ENCODE measurements around the gene SMARCA4.

Gene SMARCA4

GRCh38 chr19:10995926-10996600 is 35.2 kb downstream of the SMARCA4 start:
- H3K4me3 ChIP-seq (ENCODE audit: low read depth, low read length): no peak overlapping the region
- DNase-seq (ENCODE audit: low read depth): no peak

- no peak overlapping the region for H3K4me3 ChIP-seq (ENCODE audit: low read depth, low read length)
- no peak for DNase-seq (ENCODE audit: low read depth)
These were observed 37.3 kb downstream of the SMARCA4 start for GRCh38 chr19:10998045-10998533.

- no peak overlapping the region for H3K4me3 ChIP-seq (ENCODE audit: low read depth, low read length)
- no peak for DNase-seq (ENCODE audit: low read depth)
These were observed 37.8 kb downstream of the SMARCA4 start for GRCh38 chr19:10998666-10999065.

- H3K4me3 ChIP-seq (ENCODE audit: low read depth, low read length): no peak overlapping the region
- no peak for DNase-seq (ENCODE audit: low read depth)
These were observed 44.7 kb downstream of the SMARCA4 start for GRCh38 chr19:11005521-11005920.

GRCh38 chr19:11007385-11007784 is 46.6 kb downstream of the SMARCA4 start:
- H3K4me3 ChIP-seq (ENCODE audit: low read depth, low read length): no peak overlapping the region
- DNase-seq (ENCODE audit: low read depth): no peak

GRCh38 chr19:11007962-11008532 is 47.2 kb downstream of the SMARCA4 start:
- DNase-seq (ENCODE audit: low read depth): no peak
- no peak overlapping the region for H3K4me3 ChIP-seq (ENCODE audit: low read depth, low read length)

- DNase-seq (ENCODE audit: low read depth): no peak
- no peak overlapping the region for H3K4me3 ChIP-seq (ENCODE audit: low read depth, low read length)
These were observed 49.2 kb downstream of the SMARCA4 start for GRCh38 chr19:11010041-11010440.

GRCh38 chr19:11012507-11012906 is 51.7 kb downstream of the SMARCA4 start:
- no peak for DNase-seq (ENCODE audit: low read depth)
- H3K4me3 ChIP-seq (ENCODE audit: low read depth, low read length): no peak overlapping the region

GRCh38 chr19:11013771-11014170 is 52.9 kb downstream of the SMARCA4 start:
- no peak overlapping the region for H3K4me3 ChIP-seq (ENCODE audit: low read depth, low read length)

GRCh38 chr19:11014403-11014911 is 53.6 kb downstream of the SMARCA4 start:
- DNase-seq (ENCODE audit: low read depth): no peak
- no peak overlapping the region for H3K4me3 ChIP-seq (ENCODE audit: low read depth, low read length)

More at GRCh38 chr19:11013771-11014170, 52.9 kb downstream of the SMARCA4 start:
- no peak for DNase-seq (ENCODE audit: low read depth)

- H3K4me3 ChIP-seq (ENCODE audit: low read depth, low read length): no peak overlapping the region
- no peak for DNase-seq (ENCODE audit: low read depth)
These were observed 55.8 kb downstream of the SMARCA4 start for GRCh38 chr19:11016631-11017030.

GRCh38 chr19:11017275-11018035 is 56.6 kb downstream of the SMARCA4 start:
- no peak for DNase-seq (ENCODE audit: low read depth)
- no peak overlapping the region for H3K4me3 ChIP-seq (ENCODE audit: low read depth, low read length)

GRCh38 chr19:11018179-11018578 is 57.3 kb downstream of the SMARCA4 start:
- peak; percentile 11 for DNase-seq (ENCODE audit: low read depth)
- H3K4me3 ChIP-seq (ENCODE audit: low read depth, low read length): no peak overlapping the region

- DNase-seq (ENCODE audit: low read depth): no peak
- H3K4me3 ChIP-seq (ENCODE audit: low read depth, low read length): no peak overlapping the region
These were observed 57.9 kb downstream of the SMARCA4 start for GRCh38 chr19:11018763-11019162.

- DNase-seq (ENCODE audit: low read depth): no peak
- H3K4me3 ChIP-seq (ENCODE audit: low read depth, low read length): no peak overlapping the region
These were observed 58.4 kb downstream of the SMARCA4 start for GRCh38 chr19:11019262-11019661.

- no peak for DNase-seq (ENCODE audit: low read depth)
- no peak overlapping the region for H3K4me3 ChIP-seq (ENCODE audit: low read depth, low read length)
These were observed 59.0 kb downstream of the SMARCA4 start for GRCh38 chr19:11019824-11020223.

- H3K4me3 ChIP-seq (ENCODE audit: low read depth, low read length): no peak overlapping the region
- DNase-seq (ENCODE audit: low read depth): no peak
These were observed 59.6 kb downstream of the SMARCA4 start for GRCh38 chr19:11020423-11020822.

GRCh38 chr19:11020982-11021759 is 60.3 kb downstream of the SMARCA4 start:
- no peak overlapping the region for H3K4me3 ChIP-seq (ENCODE audit: low read depth, low read length)
- DNase-seq (ENCODE audit: low read depth): no peak

- no peak for DNase-seq (ENCODE audit: low read depth)
- no peak overlapping the region for H3K4me3 ChIP-seq (ENCODE audit: low read depth, low read length)
These were observed 60.9 kb downstream of the SMARCA4 start for GRCh38 chr19:11021760-11022144.

- no peak for DNase-seq (ENCODE audit: low read depth)
- no peak overlapping the region for H3K4me3 ChIP-seq (ENCODE audit: low read depth, low read length)
These were observed 62.2 kb downstream of the SMARCA4 start for GRCh38 chr19:11023016-11023415.
